Activated CD4-positive, CD25-positive, alpha-beta regulatory T cell treated with anti-CD3 and anti-CD28 coated beads, Interleukin-2, amount 50 U/mL, for 16 hours (primary cell): ENCODE results near the gene PHLDB3.
"Not testable (repeated sequence)": the region's sequence is repeated elsewhere in the genome, so short reads cannot be mapped to it uniquely, and the experiment has no call there.

Experiments
- DNase-seq: peaks from one replicate; pipeline ENCODE4 v3.0.0-alpha.2; 2020; ENCODE audit warnings: low read depth, low spot score

PHLDB3 gene

DNA sequence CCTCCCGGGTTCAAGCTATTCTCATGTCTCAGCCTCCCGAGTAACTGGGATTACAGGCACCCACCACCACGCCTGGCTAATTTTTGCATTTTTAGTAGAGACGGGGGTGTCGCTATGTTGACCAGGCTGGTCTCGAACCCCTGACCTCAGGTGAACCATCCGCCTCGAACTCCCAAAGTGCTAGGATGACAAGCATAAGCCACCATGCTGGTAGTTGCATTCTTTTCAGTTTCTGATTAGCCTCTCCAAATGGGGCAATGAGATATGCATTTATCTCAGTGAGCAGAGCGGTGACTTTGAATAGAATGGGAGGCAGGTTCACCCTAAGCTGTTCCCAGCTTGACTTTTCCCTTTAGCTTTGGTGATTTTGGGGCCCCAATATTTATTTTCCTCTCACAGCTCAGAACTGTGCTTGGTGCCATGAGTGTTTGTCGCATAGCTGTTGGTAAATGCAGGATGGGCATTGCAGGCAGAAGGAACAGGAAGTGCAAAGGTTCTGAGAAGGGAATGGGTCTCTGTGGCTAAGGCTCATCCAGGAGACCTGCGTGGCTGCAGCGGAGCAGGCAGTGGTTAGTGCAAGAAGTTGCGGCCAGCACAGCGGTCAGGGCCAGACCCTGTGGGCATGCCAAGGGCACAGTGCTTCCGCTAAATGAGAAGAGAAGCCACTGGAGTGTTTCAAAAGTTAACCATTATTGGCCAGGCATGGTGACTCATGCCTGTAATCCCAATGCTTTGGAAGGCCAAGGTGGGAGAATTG lies 59.8 kb downstream of the PHLDB3 start:
- no peak for DNase-seq

DNA sequence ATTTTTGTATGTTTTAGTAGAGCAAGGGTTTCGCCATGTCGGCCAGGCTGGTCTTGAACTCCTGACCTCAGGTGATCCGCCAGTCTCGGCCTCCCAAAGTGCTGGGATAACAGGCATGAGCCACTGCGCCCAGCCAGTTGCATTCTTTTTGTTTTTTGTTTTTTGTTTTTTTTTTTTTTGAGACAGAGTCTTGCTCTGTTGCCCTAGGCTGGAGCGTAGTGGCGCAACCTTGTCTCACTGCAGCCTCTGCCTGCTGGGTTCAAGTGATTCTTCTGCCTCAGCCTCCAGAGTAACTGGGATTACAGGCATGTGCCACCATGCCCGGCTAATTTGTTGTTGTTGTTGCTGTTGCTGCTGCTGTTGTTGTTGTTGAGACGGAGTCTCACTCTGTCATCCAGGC lies 60.5 kb downstream of the PHLDB3 start:
- not testable (repeated sequence) for DNase-seq

DNA sequence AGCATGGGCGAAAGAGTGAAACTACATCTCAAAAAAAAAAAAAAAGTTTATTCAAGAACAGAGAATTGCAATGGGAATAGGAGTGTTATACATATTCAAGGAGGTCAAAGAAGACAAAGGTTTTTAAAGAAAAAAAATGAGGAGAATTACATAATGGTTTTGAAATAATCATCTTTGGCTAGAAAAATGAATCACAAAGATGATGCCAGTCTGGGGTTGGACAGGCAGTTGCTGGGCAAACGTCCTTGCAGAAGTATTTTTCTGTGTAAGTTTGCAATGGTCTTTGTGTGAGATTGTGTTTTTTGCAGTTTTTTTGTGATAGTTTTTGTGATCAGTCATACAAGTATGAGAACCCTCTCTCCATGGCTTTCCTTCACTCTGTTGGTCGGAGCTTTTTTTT lies 62.8 kb downstream of the PHLDB3 start:
- DNase-seq, result no peak

DNA sequence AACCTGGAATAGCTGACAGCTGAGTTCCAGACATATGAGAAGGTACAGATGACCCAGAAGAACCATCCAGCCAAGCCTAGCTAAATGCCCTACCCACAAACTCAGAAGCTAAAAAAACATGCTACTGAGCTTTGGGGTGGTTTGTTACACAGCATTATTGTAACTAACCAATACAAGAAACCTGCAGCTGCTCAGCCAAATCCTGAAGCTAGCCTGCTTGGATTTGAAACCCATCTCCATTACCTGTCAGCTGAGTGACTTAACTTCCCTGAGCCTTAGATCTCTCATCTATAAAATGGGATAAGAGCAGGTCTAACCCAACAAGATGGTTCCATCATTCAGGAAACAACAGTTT lies 64.9 kb downstream of the PHLDB3 start:
- DNase-seq, result no peak

DNA sequence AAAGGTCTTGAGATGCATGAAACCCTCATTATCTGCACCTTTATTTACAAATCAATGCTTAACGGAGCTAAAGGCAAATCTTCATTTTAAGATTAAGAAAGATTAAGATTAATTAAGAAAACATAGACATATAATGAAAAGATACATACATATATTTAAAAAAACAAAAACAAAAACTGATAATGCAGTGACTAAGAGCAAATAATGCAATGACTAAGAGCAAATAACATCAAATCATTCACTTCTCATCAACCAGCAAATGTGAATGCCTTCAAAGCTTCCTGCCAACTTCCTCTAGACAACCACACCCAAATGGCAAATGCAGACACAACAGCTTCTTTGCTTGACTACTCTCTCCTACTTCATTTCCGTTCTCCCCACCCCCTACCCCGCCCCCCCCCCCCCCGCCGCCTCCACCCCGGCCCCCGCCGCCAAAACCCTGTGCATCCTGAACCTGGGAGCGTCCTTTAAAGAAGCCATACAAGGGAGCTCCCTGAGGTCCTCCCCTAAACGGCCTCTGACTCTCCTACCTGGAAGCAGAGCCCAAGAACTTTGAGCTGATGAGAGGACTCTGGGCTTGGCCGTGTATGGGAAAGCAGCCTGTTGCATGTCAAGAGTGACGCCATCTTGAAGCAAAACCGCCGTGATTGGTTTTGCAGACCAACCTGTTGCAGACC lies 65.4 kb downstream of the PHLDB3 start:
- peak; percentile 21 for DNase-seq

DNA sequence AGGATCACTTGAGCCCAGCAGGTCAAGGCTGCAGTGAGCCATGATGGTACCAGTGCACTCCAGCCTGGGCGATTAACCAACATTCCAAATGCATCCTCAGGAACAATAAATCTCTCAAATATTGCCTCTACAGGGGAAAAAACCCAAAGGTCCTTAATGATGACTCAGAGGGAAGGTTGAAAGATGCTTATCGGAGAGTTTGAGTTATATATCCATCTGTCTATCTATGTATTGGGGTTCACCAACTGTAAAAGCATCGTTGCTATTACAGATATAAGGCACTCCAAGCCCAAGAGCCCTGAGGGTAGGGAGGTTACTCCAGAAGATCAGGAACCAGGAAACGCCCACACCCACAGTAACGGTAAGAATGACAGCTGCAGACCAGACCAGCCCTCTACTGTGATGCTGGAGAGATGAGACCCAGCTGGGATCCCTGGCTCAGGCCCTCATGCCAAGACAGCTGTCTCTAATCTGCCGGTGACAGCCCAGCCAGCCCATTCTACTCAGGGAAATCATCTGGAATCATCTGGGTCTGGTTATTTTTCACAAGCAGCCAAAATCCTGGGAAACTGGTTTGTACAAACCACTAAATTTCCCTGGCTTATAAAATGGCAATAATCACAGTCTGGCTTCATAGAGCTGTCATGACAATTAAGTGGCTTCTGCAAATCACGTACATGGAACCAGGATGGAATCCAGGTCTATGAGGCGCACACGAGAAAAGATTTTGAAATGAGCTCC lies 66.1 kb downstream of the PHLDB3 start:
- no peak for DNase-seq

DNA sequence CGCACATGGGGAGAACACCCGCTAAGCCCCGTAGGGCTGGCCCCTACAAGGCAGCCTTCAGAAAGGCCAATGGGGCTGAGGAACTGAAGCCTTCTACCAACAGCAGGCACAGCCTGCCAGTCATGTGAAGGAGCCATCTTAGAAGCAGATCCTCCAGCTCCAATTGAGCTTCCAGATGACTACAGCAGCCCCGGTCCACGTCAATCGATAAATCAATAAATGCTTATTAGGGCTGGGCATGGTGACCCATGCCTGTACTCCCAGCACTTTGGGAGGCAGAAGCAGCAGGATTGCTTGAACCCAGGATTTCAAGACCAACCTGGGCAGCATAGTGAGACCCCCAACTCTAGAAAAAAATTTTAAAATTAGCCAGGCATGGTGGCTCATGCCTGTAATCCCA lies 66.8 kb downstream of the PHLDB3 start:
- no peak for DNase-seq

DNA sequence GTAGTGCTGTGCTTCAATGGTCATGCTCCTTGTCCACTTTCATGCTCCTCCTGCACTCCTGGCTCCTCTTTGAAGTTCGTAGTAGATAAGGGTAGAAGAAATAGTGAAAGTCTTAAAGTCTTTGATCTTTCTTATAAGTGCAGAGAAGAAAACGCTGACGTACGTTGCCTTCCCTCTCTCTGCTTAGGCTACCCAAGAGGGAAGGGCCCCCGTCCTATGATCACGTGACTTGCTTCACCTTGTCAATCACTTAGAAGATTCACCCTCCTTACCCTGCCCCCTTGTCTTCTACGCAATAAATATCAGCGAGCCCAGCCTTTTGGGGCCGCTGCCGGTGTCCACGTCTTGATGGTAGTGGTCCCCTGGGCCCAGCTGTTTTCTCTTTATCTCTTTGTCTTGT lies 67.3 kb downstream of the PHLDB3 start:
- DNase-seq, result not testable (repeated sequence)

DNA sequence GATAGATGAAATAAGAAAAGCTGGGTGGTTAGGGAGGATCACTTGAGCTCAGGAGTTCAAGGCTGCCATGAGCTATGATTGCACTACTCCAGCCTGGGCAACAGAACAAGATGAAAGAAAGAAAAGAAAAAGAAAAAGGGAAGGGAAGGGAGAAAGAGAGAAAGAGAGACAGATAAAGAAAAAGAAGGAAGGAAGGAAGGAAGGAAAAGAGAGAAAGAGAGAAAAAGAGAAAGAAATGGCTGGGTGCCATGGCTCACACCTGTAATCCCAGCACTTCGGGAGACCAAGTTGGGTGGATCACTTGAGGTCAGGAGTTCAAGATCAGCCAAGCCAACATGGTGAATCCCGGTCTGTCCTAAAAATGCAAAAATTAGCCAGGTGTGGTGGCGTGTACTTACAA lies 68.8 kb downstream of the PHLDB3 start:
- DNase-seq, result no peak

DNA sequence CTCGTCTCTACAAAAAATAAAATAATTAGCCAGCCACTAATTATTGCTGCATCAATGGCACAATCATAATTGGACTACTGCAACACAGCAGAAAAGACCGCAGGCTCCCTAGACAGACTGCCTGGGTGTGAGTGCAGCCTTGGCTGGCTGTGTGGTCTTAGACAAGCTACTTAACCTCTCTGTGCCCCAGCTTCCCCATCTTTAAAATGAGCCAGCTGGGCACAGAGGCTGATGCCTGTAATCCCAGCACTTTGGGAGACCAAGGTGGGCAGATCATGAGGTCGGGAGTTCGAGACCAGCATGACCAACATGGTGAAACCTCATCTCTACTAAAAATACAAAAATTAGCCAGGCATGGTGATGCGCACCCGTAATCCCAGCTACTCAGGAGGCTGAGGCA lies 70.9 kb downstream of the PHLDB3 start:
- no peak for DNase-seq

DNA sequence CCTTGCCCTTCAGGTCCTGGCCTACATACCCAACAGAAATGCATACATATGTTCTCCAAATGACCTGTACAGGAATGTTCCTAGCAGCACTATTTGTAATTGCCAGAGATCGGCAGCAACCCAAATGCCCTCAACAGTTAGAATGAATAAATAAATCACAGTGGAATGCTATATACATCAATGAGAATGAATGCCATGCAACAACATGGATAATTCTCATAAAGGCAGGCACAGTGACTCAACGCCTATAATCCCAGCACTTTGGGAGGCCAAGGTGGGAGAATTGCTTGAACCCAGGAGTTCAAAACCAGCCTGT lies 71.2 kb downstream of the PHLDB3 start:
- no peak for DNase-seq

DNA sequence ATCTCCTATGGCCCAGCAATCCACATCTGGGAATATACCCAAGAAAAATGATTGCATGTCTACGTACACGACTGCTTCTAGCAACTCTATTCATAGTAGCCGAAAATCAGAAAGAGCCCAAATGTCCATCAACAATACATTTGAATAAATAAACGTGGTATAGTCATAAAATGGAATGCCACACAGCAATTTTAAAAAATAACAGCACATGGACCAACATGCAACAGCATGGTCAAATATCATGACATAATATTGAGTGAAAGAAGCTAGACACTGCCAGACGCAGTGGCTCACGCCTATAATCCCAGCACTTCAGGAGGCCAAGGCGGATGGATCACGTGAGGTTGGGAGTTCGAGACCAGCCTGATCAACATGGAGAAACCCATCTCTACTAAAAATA lies 73.6 kb downstream of the PHLDB3 start:
- DNase-seq, result no peak

DNA sequence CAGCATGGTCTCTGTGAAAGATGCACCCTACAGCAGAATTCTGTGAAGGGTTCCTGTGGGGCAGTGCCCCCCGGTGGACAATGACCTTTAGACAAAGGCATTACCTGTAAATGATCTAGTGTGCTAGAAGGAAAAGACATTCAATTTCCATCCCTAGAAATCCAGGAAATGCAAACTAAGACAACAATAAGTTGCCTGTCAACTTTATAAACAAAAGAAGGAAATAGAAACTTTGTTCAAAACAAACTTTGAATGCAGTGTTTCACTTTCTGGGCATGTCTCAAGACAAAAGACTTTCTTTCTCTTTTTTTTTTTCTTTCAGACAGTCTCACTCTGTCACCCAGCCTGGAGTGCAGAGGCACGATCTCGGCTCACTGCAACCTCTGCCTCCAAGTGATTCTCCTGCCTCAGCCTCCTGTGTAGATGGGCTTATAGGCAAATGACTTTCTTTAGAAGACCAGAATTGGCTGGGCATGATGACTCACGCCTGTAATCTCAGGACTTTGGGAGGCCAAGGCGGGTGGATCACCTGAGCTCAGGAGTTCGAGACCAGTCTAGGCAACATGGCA lies 74.3 kb downstream of the PHLDB3 start:
- DNase-seq, result no peak

DNA sequence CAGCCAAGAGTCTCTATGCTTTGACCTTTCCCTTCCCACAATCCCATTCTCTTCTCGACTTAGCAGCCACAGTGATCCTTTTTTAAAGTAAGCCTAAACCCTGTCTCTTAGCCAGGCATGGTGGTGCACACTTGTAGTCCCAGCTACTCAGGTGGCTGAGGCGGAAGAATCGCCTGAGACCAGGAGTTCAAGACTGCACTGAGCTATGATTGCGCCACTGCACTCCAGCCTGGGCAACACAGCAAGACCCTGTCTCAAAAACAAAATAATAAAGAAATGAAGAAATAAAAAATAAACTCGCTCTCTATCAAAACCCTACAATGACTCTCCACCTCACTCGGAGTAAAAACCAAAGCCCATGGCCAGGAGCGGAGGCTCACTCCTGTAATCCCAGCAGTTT lies 75.2 kb downstream of the PHLDB3 start:
- no peak for DNase-seq

DNA sequence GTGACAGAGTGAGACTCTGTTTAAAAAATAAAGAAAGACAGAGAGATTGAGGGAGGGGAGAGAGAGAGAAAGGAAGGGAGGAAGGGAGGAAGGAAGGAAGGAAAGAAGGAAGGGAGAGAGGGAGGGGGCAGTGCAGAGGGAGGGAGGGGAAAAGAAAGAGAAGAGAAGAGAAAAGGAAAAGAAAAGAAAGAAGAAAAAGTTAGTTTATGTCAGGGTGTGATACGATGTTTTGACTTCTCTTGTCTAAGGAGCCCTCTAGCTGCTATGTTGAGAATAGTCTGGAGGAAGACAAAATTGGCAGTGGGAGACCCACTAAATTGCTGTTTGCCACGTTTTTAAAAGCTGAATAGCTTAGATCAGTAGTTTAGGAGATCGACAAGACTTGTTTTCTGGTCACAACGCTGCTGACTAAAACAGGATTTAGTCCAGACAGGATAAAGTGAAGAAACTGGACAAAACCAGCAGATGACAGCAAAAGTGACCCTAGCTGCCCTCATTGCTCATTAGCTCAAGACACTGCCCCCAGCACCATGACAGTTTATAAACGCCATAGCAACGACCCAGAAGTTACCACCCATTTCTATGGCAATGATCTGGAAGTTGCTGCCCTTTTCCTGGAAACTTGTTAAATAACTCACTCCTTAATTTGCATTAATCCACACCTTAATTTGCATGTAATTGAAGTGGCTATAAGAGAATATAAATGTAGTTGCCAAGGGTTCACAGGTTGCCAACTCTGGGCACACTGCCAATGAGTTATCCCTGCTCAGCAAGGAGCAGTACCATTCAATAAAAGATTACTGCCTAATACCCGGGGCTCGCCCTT lies 78.8 kb downstream of the PHLDB3 start:
- DNase-seq, result no peak
